ENCODE measurements around the gene SEZ6L2.
"Not testable (repeated sequence)": the region's sequence is repeated elsewhere in the genome, so short reads cannot be mapped to it uniquely, and the experiment has no call there.

SEZ6L2 gene

GRCh38 chr16:29877266-29877961 lies 21.9 kb downstream of the SEZ6L2 start:
- peak in 1 of 2 donors; percentile 63 for DNase-seq (ENCODE audit: low spot score in 2 of 2)
- peaks cover 21% of the 10 kb centered on the region for H3K4me1 Mint-ChIP-seq
- no peak overlapping the region for H3K27ac Mint-ChIP-seq
- H3K4me3 Mint-ChIP-seq: peak overlapping the region; percentile 70
- H3K9me3 Mint-ChIP-seq: no peaks in the 10 kb centered on the region
- peak; percentile 83 for ATAC-seq
- no peaks in the 10 kb centered on the region for H3K36me3 Mint-ChIP-seq

DNA sequence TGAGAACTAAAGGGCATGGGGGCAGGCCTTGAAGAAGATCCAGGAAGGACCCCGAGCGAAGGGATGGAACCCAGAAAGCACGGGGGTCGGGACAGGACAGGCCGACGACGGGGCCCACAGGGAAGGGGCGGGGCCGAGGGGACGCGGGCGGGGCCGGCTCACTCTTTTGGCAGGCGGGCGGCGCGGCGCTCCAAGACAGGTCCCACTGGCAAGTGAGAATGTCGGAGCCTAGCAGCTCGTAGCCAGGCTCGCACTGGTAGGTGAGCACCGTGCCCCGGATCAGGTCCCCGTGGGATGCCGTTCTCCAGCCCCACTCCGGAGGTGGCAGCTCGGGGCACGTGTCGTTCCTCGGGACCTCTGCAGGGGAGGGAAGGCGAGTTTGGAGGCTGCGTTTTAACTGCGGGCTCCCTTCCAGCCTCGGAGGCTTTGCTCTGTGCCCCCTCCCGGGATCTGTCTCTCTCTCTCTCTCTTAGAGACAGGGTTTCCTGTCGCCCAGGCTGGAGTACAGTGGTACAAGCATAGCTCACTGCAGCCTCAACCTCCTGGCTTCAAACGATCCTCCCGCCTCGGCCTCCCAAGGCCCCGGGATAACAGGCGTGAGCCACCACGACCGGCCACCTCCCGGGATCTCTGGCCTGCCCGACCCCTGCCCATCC lies 22.6 kb downstream of the SEZ6L2 start:
- ATAC-seq: peak; percentile 54
- H3K27ac Mint-ChIP-seq: no peak overlapping the region
- peaks cover 21% of the 10 kb centered on the region for H3K4me1 Mint-ChIP-seq
- no peaks in the 10 kb centered on the region for H3K9me3 Mint-ChIP-seq
- H3K36me3 Mint-ChIP-seq: no peaks in the 10 kb centered on the region
- DNase-seq (ENCODE audit: low spot score in 2 of 2): peak in 1 of 2 donors; percentile 58
- peak overlapping the region; percentile 70 for H3K4me3 Mint-ChIP-seq

DNA sequence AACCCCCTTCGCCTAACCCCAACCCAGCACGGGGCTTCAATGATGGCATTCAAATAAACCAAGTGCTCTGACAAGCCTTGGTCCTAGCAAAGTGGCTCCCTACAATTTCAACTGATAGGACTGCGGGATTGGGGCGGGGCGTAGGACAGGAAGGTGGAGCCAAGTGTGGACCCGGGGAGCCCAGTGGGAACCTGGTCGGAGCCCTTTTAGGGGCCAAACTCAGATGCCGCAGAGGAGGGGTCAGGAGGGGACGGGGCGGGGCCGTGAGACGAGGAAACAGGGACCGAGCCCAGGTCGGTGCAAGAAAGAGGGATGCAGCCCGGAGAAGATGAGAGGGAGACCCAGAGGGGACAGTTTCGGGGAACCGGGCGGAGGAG lies 23.1 kb downstream of the SEZ6L2 start:
- H3K36me3 Mint-ChIP-seq: no peaks in the 10 kb centered on the region

DNA sequence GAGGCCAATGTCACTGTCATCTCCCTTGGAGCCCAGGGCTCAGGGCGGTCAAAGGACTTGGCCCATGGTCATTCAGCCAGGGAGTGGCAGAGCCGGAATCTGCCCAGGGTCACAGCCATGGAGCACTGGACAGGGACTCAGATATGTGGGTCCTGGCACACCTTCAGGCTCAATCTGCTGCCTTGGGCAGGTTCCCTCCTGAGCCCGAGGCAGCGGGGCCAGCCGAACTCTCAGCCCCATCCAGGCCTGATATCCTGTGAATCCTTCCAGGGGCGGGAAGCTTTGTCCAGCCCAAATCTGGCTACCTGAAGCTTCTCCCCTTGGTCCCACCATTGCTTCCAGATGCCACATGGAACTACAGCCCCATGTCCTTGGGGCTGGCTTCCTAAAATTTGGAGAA lies 24.1 kb downstream of the SEZ6L2 start:
- H3K9me3 Mint-ChIP-seq: no peaks in the 10 kb centered on the region
- H3K27ac Mint-ChIP-seq: no peak overlapping the region

More for the DNA sequence above, 23.1 kb downstream of the SEZ6L2 start:
- Mint-ChIP-seq H3K4me1 (peaks cover 21% of the 10 kb centered on the region), H3K9me3 (no peaks in the 10 kb centered on the region), H3K4me3 (peak overlapping the region; percentile 70), H3K27ac (no peak overlapping the region)
- ATAC-seq (no peak), DNase-seq (ENCODE audit: low spot score in 2 of 2) (no peak)

DNA sequence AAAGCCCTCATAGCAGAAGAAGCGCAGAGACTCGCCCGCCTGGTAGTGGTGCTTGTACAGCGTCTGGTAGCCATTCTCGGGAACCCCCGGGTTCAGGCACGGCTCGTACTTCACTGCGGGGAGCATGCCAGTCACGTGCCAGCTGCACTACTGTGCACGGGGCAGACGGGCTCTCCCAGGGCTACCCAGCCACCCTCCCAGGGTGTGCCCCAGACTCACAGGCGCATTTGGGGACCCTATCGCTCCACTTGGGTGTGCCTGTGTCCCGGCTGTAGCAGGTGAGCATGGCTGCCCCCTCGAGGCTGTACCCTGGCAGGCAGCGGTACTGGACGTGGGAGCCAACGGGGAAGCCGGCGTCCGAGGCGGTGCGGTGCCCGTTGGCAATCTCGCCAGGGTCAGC lies 26.0 kb downstream of the SEZ6L2 start:
- H3K9me3 Mint-ChIP-seq: no peaks in the 10 kb centered on the region
- H3K4me3 Mint-ChIP-seq: no peak overlapping the region
- DNase-seq (ENCODE audit: low spot score in 2 of 2) (no peak), ATAC-seq (no peak)
- no peaks in the 10 kb centered on the region for H3K36me3 Mint-ChIP-seq
- H3K27ac Mint-ChIP-seq: no peak overlapping the region
- H3K4me1 Mint-ChIP-seq: peaks cover 21% of the 10 kb centered on the region

More for the DNA sequence above, 24.1 kb downstream of the SEZ6L2 start:
- DNase-seq (ENCODE audit: low spot score in 2 of 2) (no peak), ATAC-seq (no peak)
- Mint-ChIP-seq H3K4me1 (peaks cover 21% of the 10 kb centered on the region), H3K4me3 (no peak overlapping the region), H3K36me3 (no peaks in the 10 kb centered on the region)

- no peak for DNase-seq (ENCODE audit: low spot score in 2 of 2)
- Mint-ChIP-seq H3K36me3 (no peaks in the 10 kb centered on the region), H3K4me1 (peaks cover 8% of the 10 kb centered on the region), H3K9me3 (no peaks in the 10 kb centered on the region), H3K27ac (no peak overlapping the region), H3K4me3 (no peak overlapping the region)
- no peak for ATAC-seq
Observed at GRCh38 chr16:29871822-29872546, 27.4 kb downstream of the SEZ6L2 start.

DNA sequence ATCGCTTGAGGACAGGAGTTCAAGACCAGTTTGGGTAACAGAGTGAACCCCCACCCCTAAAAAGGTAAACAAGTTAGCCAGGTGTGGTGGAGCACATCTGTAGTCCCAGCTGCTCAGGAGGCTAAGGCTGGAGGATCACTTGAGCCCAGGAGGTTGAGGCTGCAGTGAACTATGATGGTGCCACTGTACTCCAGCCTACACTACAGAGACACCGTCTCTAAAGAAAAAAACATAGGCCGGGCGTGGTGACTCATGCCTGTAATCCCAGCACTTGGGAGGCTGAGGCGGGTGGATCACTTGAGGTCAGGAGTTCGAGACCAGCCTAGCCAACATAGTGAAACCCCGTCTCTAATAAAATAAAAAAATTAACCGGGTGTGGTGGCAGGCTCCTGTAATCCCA lies 30.3 kb downstream of the SEZ6L2 start:
- not testable (repeated sequence) for ATAC-seq; H3K36me3 Mint-ChIP-seq; H3K9me3 Mint-ChIP-seq; H3K4me1 Mint-ChIP-seq; H3K4me3 Mint-ChIP-seq; H3K27ac Mint-ChIP-seq; DNase-seq (ENCODE audit: low spot score in 2 of 2)

DNA sequence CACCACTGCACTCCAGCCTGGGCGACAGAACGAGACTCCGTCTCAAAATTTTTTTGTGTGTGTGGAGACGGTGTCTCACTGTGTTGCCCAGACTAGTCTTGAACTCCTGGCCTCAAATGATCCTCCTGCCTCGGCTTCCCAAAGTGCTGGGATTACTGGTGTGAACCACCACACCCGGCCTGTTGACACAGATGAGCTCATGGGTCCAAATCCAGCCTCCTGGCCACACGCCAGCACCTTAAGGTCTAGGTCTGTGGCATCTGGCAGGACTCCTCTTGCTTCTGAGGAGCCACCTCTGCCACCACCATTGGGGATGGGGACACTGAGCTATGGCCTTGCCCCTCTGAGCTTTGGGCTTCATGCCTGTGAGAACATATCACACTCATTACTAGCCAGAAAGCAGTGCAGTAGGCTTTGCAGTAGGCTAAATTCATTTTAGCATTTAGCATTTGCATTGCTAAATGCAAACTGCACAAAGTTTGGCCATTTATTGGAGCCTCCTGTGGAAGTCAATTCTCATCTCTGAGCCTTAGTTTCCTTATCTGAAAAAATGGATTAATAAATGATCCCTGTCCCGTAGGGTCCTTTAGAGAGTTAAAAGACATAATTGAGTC lies 30.8 kb downstream of the SEZ6L2 start:
- no peak overlapping the region for H3K4me3 Mint-ChIP-seq
- no peaks in the 10 kb centered on the region for H3K4me1 Mint-ChIP-seq
- H3K9me3 Mint-ChIP-seq: no peaks in the 10 kb centered on the region
- no peaks in the 10 kb centered on the region for H3K36me3 Mint-ChIP-seq
- no peak overlapping the region for H3K27ac Mint-ChIP-seq
- DNase-seq (ENCODE audit: low spot score in 2 of 2) (no peak), ATAC-seq (no peak)

GRCh38 chr16:29864205-29864604 lies 35.1 kb downstream of the SEZ6L2 start:
- Mint-ChIP-seq H3K4me1 (peaks cover 19% of the 10 kb centered on the region), H3K27ac (no peak overlapping the region), H3K9me3 (no peaks in the 10 kb centered on the region), H3K36me3 (peaks cover 29% of the 10 kb centered on the region), H3K4me3 (peak overlapping the region; percentile 97)
- DNase-seq (ENCODE audit: low spot score in 2 of 2) (no peak), ATAC-seq (no peak)

DNA sequence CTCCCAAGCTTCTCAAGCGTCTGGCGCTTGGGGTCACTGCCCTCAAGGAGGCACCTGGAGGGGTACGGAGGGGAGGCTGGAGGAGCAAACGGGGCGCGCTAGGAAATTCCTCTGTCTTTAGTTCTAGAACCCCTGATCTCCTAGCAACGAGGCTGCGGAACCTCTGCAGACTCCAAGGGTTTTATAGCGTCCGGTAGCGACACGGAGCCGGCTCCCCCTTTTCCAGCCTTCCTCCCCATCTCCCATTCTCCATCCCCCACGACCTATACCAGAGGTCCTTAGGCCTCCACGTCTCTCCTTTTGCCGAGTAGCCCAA lies 35.7 kb downstream of the SEZ6L2 start:
- no peak for ATAC-seq
- H3K27ac Mint-ChIP-seq: peak overlapping the region; percentile 97
- H3K4me1 Mint-ChIP-seq: peaks cover 22% of the 10 kb centered on the region
- no peaks in the 10 kb centered on the region for H3K9me3 Mint-ChIP-seq
- H3K4me3 Mint-ChIP-seq: peak overlapping the region; percentile 97
- no peak for DNase-seq (ENCODE audit: low spot score in 2 of 2)
- peaks cover 34% of the 10 kb centered on the region for H3K36me3 Mint-ChIP-seq

- peaks cover 40% of the 10 kb centered on the region for H3K36me3 Mint-ChIP-seq
- H3K9me3 Mint-ChIP-seq: no peaks in the 10 kb centered on the region
- DNase-seq (ENCODE audit: low spot score in 2 of 2) (peak; percentile 87 to 96), ATAC-seq (peak; percentile 99)
- peaks cover 27% of the 10 kb centered on the region for H3K4me1 Mint-ChIP-seq
- peak within 1 kb of the TSS; percentile 97 for H3K4me3 Mint-ChIP-seq
- peak within 1 kb of the TSS; percentile 97 for H3K27ac Mint-ChIP-seq
Observed at GRCh38 chr16:29862884-29863668, 36.3 kb downstream of the SEZ6L2 start, which contains the start of gene CDIPT. TSS of gene CDIPT (minus strand) at chr16:29863226. CDS start at chr16:29862857, 369 bp downstream.

GRCh38 chr16:29862383-29862883 lies 36.9 kb downstream of the SEZ6L2 start:
- DNase-seq (ENCODE audit: low spot score in 2 of 2) (peak in 1 of 2 donors; percentile 56), ATAC-seq (no peak)
- Mint-ChIP-seq H3K4me3 (peak overlapping the region; percentile 97), H3K4me1 (peaks cover 28% of the 10 kb centered on the region), H3K9me3 (no peaks in the 10 kb centered on the region), H3K27ac (peak overlapping the region; percentile 97), H3K36me3 (peaks cover 44% of the 10 kb centered on the region)

GRCh38 chr16:29860218-29860617 lies 39.1 kb downstream of the SEZ6L2 start:
- H3K27ac Mint-ChIP-seq: no peak overlapping the region
- H3K9me3 Mint-ChIP-seq: no peaks in the 10 kb centered on the region
- DNase-seq (ENCODE audit: low spot score in 2 of 2) (no peak), ATAC-seq (no peak)
- peaks cover 44% of the 10 kb centered on the region for H3K36me3 Mint-ChIP-seq
- peaks cover 28% of the 10 kb centered on the region for H3K4me1 Mint-ChIP-seq
- no peak overlapping the region for H3K4me3 Mint-ChIP-seq

GRCh38 chr16:29858974-29859373 lies 40.4 kb downstream of the SEZ6L2 start:
- ATAC-seq (no peak), DNase-seq (ENCODE audit: low spot score in 2 of 2) (no peak)
- peaks cover 28% of the 10 kb centered on the region for H3K4me1 Mint-ChIP-seq
- H3K27ac Mint-ChIP-seq: no peak overlapping the region
- peaks cover 44% of the 10 kb centered on the region for H3K36me3 Mint-ChIP-seq
- H3K9me3 Mint-ChIP-seq: no peaks in the 10 kb centered on the region
- H3K4me3 Mint-ChIP-seq: no peak overlapping the region
